Fibroblast of lung (primary cell): ENCODE results near the gene WWC2. TPM values are rescaled to one million over a fixed set of nuclear protein-coding genes. Genes with fewer than 3 reads are reported as not detected.

Experiments
- DNase-seq, 2 donors: peaks; one replicate each; pipeline versions ENCODE4 v3.0.0 to v3.0.0-alpha.2; 2010; ENCODE audit warnings: low read depth in 2 of 2
- H2AFZ ChIP-seq: 2 replicates; pipeline ENCODE4 v1.5.1; 2012; ENCODE audit warnings: low read length, control low read depth, inconsistent platforms
- H3K27ac ChIP-seq: 2 replicates; pipeline ENCODE4 v1.5.1; 2011; ENCODE audit warnings: low read length, control low read depth; ENCODE audit not compliant: insufficient read depth
- H3K27me3 ChIP-seq: 2 replicates; pipeline ENCODE4 v1.5.1; 2011; ENCODE audit warnings: mild to moderate bottlenecking, low read length; ENCODE audit not compliant: control insufficient read depth, insufficient read depth
- H3K36me3 ChIP-seq: 2 replicates; pipeline ENCODE4 v1.5.1; 2011; ENCODE audit warnings: low read length; ENCODE audit not compliant: control insufficient read depth, insufficient read depth
- H3K4me1 ChIP-seq: 2 replicates; pipeline ENCODE4 v1.5.1; 2011; ENCODE audit warnings: low read length; ENCODE audit not compliant: control insufficient read depth, insufficient read depth; ENCODE audit errors: extremely low read depth
- H3K4me2 ChIP-seq: 2 replicates; pipeline ENCODE4 v1.5.1; 2011; ENCODE audit warnings: low read length, control low read depth; ENCODE audit not compliant: insufficient read depth; ENCODE audit errors: extremely low read depth
- H3K4me3 ChIP-seq, 4 experiments: fragments of 200-600 bp in 1 of 4; sonication (generic) in 1 of 4; replicated peaks in 1 of 4; 2 replicates each; pipeline ENCODE4 v1.5.1; 2011 to 2016; ENCODE audit warnings: low read length in 4 of 4, low read depth in 3 of 4, mild to moderate bottlenecking in 3 of 4, control low read depth in 2 of 4, inconsistent platforms in 1 of 4, mixed read lengths in 1 of 4; ENCODE audit not compliant: insufficient read depth in 1 of 4; ENCODE audit errors: control extremely low read depth in 1 of 4
- H3K79me2 ChIP-seq: 2 replicates; pipeline ENCODE4 v1.5.1; 2012; ENCODE audit warnings: mild to moderate bottlenecking, low read length, inconsistent platforms; ENCODE audit not compliant: control insufficient read depth, insufficient read depth
- H3K9ac ChIP-seq: 2 replicates; pipeline ENCODE4 v1.5.1; 2011; ENCODE audit warnings: mild to moderate bottlenecking, low read length, control low read depth; ENCODE audit not compliant: insufficient read depth
- H3K9me3 ChIP-seq: 2 replicates; pipeline ENCODE4 v1.5.1; 2012; ENCODE audit warnings: low read depth, low read length; ENCODE audit not compliant: control insufficient read depth, insufficient read depth
- H4K20me1 ChIP-seq: 2 replicates; pipeline ENCODE4 v1.5.1; 2011; ENCODE audit warnings: low read length; ENCODE audit not compliant: control insufficient read depth, insufficient read depth; ENCODE audit errors: extremely low read depth
- CTCF ChIP-seq, 2 donors: IDR thresholded peaks in 1 of 2; conservative IDR thresholded peaks in 1 of 2; 1 replicate in 1 of 2; 2 replicates in 1 of 2; pipeline ENCODE4 v1.5.1; 2011 to 2012; ENCODE audit warnings: low read length in 2 of 2, control low read depth in 1 of 2, inconsistent platforms in 1 of 2, low read depth in 1 of 2, mild to moderate bottlenecking in 1 of 2
- EZH2 ChIP-seq: IDR thresholded peaks from 2 replicates; pipeline ENCODE4 v1.5.1; 2012; ENCODE audit warnings: low read length, control low read depth, mild to moderate bottlenecking; ENCODE audit errors: missing control alignments
- polyA plus RNA-seq, 2 donors: library from polyadenylated mRNA; depleted of rRNA in 1 of 2; stranded (reverse) in 1 of 2; unstranded in 1 of 2; fragments of >200 nt; gene quantifications; 2 replicates each; pipeline ENCODE4 v1.2.1, GENCODE V29; 2011 to 2012; ENCODE audit warnings: missing spikeins in 1 of 2
- total RNA-seq: library from RNA; depleted of rRNA; stranded (reverse); fragments of >200 nt; gene quantifications from 2 replicates; pipeline ENCODE4 v1.2.1, GENCODE V29; 2014

Gene WWC2
- total and polyA plus RNA-seq, 2 donors (not counting 1 experiment from before 2014, with no cell fraction given): 31.6 to 34.0 TPM

GRCh38 chr4:183223053-183223452 lies 124.0 kb downstream of the WWC2 start:
- TF ChIP-seq CTCF (conservative IDR thresholded peaks at IDR 0.05 in 1 of 2, IDR thresholded peaks at IDR 0.05 in 1 of 2; ENCODE audit: low read depth in 1 of 2, low read length in 2 of 2): no peak
- TF ChIP-seq EZH2: no peak
- H3K27me3 ChIP-seq: no peaks in the 10 kb centered on the region
- no peak overlapping the region for H3K4me2 ChIP-seq
- no peak overlapping the region for H3K27ac ChIP-seq
- H3K36me3 ChIP-seq: no peaks in the 10 kb centered on the region
- H3K9ac ChIP-seq: no peak overlapping the region
- H3K4me1 ChIP-seq: no peaks in the 10 kb centered on the region
- DNase-seq: no peak
- no peak overlapping the region for H2AFZ ChIP-seq
- no peaks in the 10 kb centered on the region for H3K79me2 ChIP-seq
- H4K20me1 ChIP-seq: no peaks in the 10 kb centered on the region
- no peaks in the 10 kb centered on the region for H3K9me3 ChIP-seq
- H3K4me3 ChIP-seq: no peak overlapping the region

GRCh38 chr4:183229397-183229796 lies 130.3 kb downstream of the WWC2 start:
- Histone ChIP-seq H2AFZ (no peak overlapping the region), H4K20me1 (no peaks in the 10 kb centered on the region), H3K9ac (no peak overlapping the region), H3K4me3 (no peak overlapping the region), H3K27me3 (no peaks in the 10 kb centered on the region), H3K36me3 (no peaks in the 10 kb centered on the region), H3K27ac (no peak overlapping the region), H3K4me1 (no peaks in the 10 kb centered on the region), H3K4me2 (no peak overlapping the region), H3K9me3 (no peaks in the 10 kb centered on the region), H3K79me2 (no peaks in the 10 kb centered on the region)
- DNase-seq: peak in 1 of 2 donors; percentile 46
- TF ChIP-seq CTCF (conservative IDR thresholded peaks at IDR 0.05 in 1 of 2, IDR thresholded peaks at IDR 0.05 in 1 of 2; ENCODE audit: low read depth in 1 of 2, low read length in 2 of 2): no peak
- no peak for TF ChIP-seq EZH2

DNA sequence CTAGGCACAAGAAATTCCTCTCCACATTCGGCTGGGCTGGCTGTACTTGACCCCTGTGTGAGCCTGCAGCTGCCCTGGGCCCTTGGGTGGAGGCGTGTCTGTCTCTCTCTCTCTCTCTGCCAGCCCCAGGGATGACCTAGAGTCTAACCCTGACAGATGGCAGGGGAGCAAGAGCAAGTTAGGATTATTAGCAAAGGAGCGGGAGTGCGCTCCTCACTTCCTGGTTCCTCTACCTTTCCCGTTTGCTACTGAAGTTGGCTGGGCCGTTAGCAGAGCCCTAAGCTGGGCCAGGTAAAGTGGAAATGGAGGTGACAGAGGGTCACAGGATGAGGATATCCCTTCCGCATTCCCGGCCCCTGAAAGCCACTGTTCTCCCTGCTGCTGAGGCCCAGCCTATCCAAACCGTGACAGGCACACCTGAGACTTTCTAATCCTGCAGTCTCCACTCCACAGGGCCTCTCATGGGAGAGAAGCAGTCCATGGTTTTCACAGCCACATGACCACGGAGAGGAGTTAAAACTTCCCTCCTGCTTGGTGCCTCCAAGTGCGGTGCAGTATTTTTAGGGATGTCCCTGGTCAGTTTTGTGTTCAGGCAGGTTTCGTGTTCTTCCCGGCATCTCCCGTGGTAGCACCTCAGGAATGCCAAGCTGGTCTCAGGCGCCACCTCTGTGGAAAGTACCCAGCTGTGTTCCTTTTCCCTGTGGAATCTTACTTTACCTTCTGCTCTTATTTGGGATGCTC lies 141.7 kb downstream of the WWC2 start:
- H3K9ac ChIP-seq: no peak overlapping the region
- no peak for DNase-seq
- no peak overlapping the region for H3K4me2 ChIP-seq

More for the DNA sequence above, 141.7 kb downstream of the WWC2 start:
- H2AFZ ChIP-seq: no peak overlapping the region
- H3K4me1 ChIP-seq: no peaks in the 10 kb centered on the region
- TF ChIP-seq EZH2: no peak
- no peak for TF ChIP-seq CTCF (conservative IDR thresholded peaks at IDR 0.05 in 1 of 2, IDR thresholded peaks at IDR 0.05 in 1 of 2; ENCODE audit: low read depth in 1 of 2, low read length in 2 of 2)
- H3K9me3 ChIP-seq: no peaks in the 10 kb centered on the region
- no peaks in the 10 kb centered on the region for H3K79me2 ChIP-seq
- no peaks in the 10 kb centered on the region for H3K27me3 ChIP-seq
- no peaks in the 10 kb centered on the region for H4K20me1 ChIP-seq
- no peaks in the 10 kb centered on the region for H3K36me3 ChIP-seq
- no peak overlapping the region for H3K27ac ChIP-seq
- H3K4me3 ChIP-seq: no peak overlapping the region
